ENCODE measurements around the gene RAC3.

The RAC3 gene

GRCh38 chr17:82078433-82078832, 47.0 kb downstream of the RAC3 start:
- no peak for DNase-seq

GRCh38 chr17:82079001-82079677, 47.7 kb downstream of the RAC3 start:
- DNase-seq = no peak

GRCh38 chr17:82080048-82080788, 48.7 kb downstream of the RAC3 start:
- no peak for DNase-seq

- no peak for DNase-seq
Measured at GRCh38 chr17:82080789-82081464, 49.4 kb downstream of the RAC3 start.

GRCh38 chr17:82081546-82081945, 50.1 kb downstream of the RAC3 start:
- no peak for DNase-seq

- DNase-seq = no peak
Measured at GRCh38 chr17:82081966-82082365, 50.5 kb downstream of the RAC3 start.

- no peak for DNase-seq
Measured at GRCh38 chr17:82082456-82082855, 51.0 kb downstream of the RAC3 start.

- DNase-seq = no peak
Measured at GRCh38 chr17:82083009-82083408, 51.5 kb downstream of the RAC3 start.

Data from NCI-H2171 (cell line).